Kidney (tissue), 14 donors: ENCODE data around the gene CPEB4. TPM values are rescaled to one million over a fixed set of nuclear protein-coding genes. Genes with fewer than 3 reads are reported as not detected.

Experiments
- DNase-seq, 5 donors: peaks; one replicate each; pipeline ENCODE4 v3.0.0-alpha.2; 2013 to 2020
- FAIRE-seq: peaks from 2 replicates; lab custom pipeline; 2012; peaks lifted over from hg19 to GRCh38; lab: Jason Lieb, UNC
- H3K27ac ChIP-seq, 2 donors: one replicate each; pipeline ENCODE4 v1.7.0; 2013; ENCODE audit warnings: low read depth in 2 of 2, low read length in 2 of 2, inconsistent platforms in 1 of 2
- H3K27me3 ChIP-seq: one replicate; pipeline ENCODE4 v1.7.1; 2013; ENCODE audit warnings: low read length, inconsistent platforms; ENCODE audit not compliant: control insufficient read depth, insufficient read depth
- H3K36me3 ChIP-seq, 3 donors: one replicate each; pipeline versions ENCODE4 v1.7.0 to v1.7.1; 2013; ENCODE audit warnings: low read length in 3 of 3, control low read depth in 1 of 3, inconsistent platforms in 1 of 3; ENCODE audit not compliant: insufficient read depth in 3 of 3, control insufficient read depth in 2 of 3
- H3K4me1 ChIP-seq, 3 donors: one replicate each; pipeline versions ENCODE4 v1.7.0 to v1.7.1; 2013; ENCODE audit warnings: low read length in 3 of 3, inconsistent platforms in 1 of 3, low read depth in 1 of 3; ENCODE audit not compliant: control insufficient read depth in 2 of 3, insufficient read depth in 2 of 3
- H3K4me3 ChIP-seq, 3 donors: one replicate each; pipeline versions ENCODE4 v1.7.0 to v1.8.1; 2013; ENCODE audit warnings: low read length in 3 of 3, control low read depth in 1 of 3, inconsistent platforms in 1 of 3
- H3K9ac ChIP-seq, 3 donors: one replicate each; pipeline versions ENCODE4 v1.7.0 to v1.7.1; 2013; ENCODE audit warnings: low read length in 3 of 3, control low read depth in 1 of 3, inconsistent platforms in 1 of 3
- H3K9me3 ChIP-seq, 3 donors: one replicate each; pipeline versions ENCODE4 v1.7.0 to v1.7.1; 2013; ENCODE audit warnings: low read length in 3 of 3, control low read depth in 1 of 3, inconsistent platforms in 1 of 3; ENCODE audit not compliant: control insufficient read depth in 2 of 3, insufficient read depth in 1 of 3
- CTCF ChIP-seq: IDR thresholded peaks from 3 replicates; pipeline ENCODE4 v1.5.1; 2012; ENCODE audit warnings: mild to moderate bottlenecking, moderate library complexity, borderline replicate concordance; ENCODE audit not compliant: insufficient read depth; ENCODE audit errors: extremely low read depth
- intact Hi-C: fragments of 100-400 bp; cut with DNase I; formaldehyde crosslinking; loops from one replicate; pipeline ENCODE4 v1.11.1; 2022
- polyA plus RNA-seq: library from polyadenylated mRNA; stranded (reverse); fragments of 350-450 nt; fragmentation: Illumina TruSeq; extraction: RNeasy Lipid Tissue Mini Kit (QIAGEN cat#74804); gene quantifications from one replicate; pipeline ENCODE4 v1.2.3, GENCODE V29; 2014; ENCODE audit warnings: low read depth, low replicate concordance; ENCODE audit not compliant: insufficient read depth
- total RNA-seq: library from RNA; stranded (reverse); fragmentation: NEBNext Ultra II Directional; extraction: Animal tissue kit (Norgen Biotek cat#: 25700); gene quantifications from one replicate; pipeline ENCODE4 v1.2.1, GENCODE V29; 2021
- donor health status: control.
- donor health status: control.
- donor health status: control.
- donor health status: control.
- donor health status: control.
- donor health status: DM: yes; HTN: yes; CAD: no.
- donor health status: Normal renal cell carcinoma (clear cell type).

The CPEB4 gene
- total and polyA plus RNA-seq, 2 donors from 2014 or later = 9.5 to 73.0 TPM

GRCh38 chr5:173926359-173926758 lies 38.2 kb downstream of the CPEB4 start:
- Histone ChIP-seq H3K4me3 (no peak overlapping the region), H3K27me3 (no peaks in the 10 kb centered on the region), H3K9ac (no peak overlapping the region), H3K27ac (peak overlapping the region in 1 of 2 donors; percentile 40), H3K9me3 (no peaks in the 10 kb centered on the region), H3K36me3 (peaks cover 0 to 19% (median 0%) of the 10 kb centered on the region in 3 donors), H3K4me1 (peaks cover 0 to 57% (median 23%) of the 10 kb centered on the region in 3 donors)
- no peak for DNase-seq
- FAIRE-seq = no peak
- intact Hi-C loops = no loop called here
- TF ChIP-seq CTCF = no peak

GRCh38 chr5:173928871-173929574 lies 40.9 kb downstream of the CPEB4 start:
- intact Hi-C loops = no loop called here
- H3K27me3 ChIP-seq = no peaks in the 10 kb centered on the region
- peaks cover 0 to 12% (median 0%) of the 10 kb centered on the region in 3 donors for H3K36me3 ChIP-seq
- H3K27ac ChIP-seq = peak overlapping the region in 1 of 2 donors; percentile 36
- peaks cover 0 to 50% (median 12%) of the 10 kb centered on the region in 3 donors for H3K4me1 ChIP-seq
- H3K9me3 ChIP-seq = no peaks in the 10 kb centered on the region
- FAIRE-seq (no peak), DNase-seq (no peak)
- H3K4me3 ChIP-seq = no peak overlapping the region
- no peak for TF ChIP-seq CTCF
- no peak overlapping the region for H3K9ac ChIP-seq

- no peak for FAIRE-seq
- peak overlapping the region; percentile 8 to 74 for H3K27ac ChIP-seq
Observed at GRCh38 chr5:173932695-173933139, 44.6 kb downstream of the CPEB4 start.

More at GRCh38 chr5:173932695-173933139, 44.6 kb downstream of the CPEB4 start:
- H3K36me3 ChIP-seq = peaks cover 0 to 17% (median 0%) of the 10 kb centered on the region in 3 donors
- intact Hi-C loops = no loop called here
- H3K4me3 ChIP-seq = no peak overlapping the region
- no peaks in the 10 kb centered on the region for H3K27me3 ChIP-seq
- no peaks in the 10 kb centered on the region for H3K9me3 ChIP-seq
- peak overlapping the region in 1 of 3 donors; percentile 44 for H3K9ac ChIP-seq
- no peak for TF ChIP-seq CTCF
- H3K4me1 ChIP-seq = peaks cover 0 to 30% (median 4%) of the 10 kb centered on the region in 3 donors
- DNase-seq = no peak
